ENCODE results near the gene ROM1. TPM values are rescaled to one million over a fixed set of nuclear protein-coding genes. Genes with fewer than 3 reads are reported as not detected.

The ROM1 gene
- total RNA-seq, 1 experiment from 2014 or later = 2.7 TPM

DNA sequence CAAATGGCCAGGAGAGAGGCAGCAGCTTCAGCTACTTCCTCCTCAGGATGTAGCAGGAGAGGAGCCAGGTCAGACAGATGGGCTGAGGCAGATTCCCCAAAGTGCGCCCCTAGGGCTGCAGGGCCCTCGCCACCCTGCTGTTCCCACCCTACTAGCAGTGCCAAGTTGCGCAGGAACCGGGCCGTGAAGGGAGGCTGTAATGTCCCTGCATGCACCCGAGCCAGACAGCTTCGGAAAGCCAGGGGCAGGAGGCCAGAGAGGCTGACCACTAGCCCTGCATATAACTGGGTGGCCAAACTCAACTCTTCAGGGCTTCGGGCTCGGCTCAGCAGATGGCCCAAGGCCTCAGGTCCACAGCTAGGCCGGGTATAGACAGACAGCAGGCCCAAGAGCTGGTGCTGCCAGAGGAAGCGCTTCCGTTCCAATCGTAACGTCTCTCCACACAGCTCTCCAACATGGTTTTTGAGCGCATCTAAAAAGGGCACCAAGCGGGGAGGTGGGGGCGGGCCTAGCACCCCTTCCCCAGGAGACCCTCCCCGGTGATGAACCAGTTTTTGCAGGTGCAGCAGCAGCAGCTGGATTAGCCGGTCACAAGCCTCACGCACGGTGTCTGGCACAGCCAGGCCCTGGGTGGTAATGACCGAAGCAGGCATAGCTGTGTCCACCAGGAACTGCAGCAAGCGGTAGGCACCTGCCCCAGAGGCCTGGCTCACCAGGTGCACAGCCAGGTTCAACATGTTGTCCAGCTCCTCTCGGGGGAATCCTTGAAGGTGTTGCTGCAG is 35.3 kb downstream of the ROM1 start:
- intact Hi-C loops (cut with micrococcal nuclease) = loop anchor here (5.0 kb wide), 1 partner anchor 36 kb away; the partner anchor contains the start of genes EML3 and ROM1
- DNase-seq (ENCODE audit: low read depth, low spot score) = no peak
- Histone ChIP-seq H3K27me3 (ENCODE audit: insufficient read depth, low read length) (no peaks in the 10 kb centered on the region), H4K20me1 (ENCODE audit: insufficient read depth) (no peaks in the 10 kb centered on the region), H3K79me2 (ENCODE audit: insufficient read depth, low read length) (peaks cover 63% of the 10 kb centered on the region), H2AFZ (ENCODE audit: low read depth, low read length, poor library complexity, severe bottlenecking) (no peak overlapping the region), H3K4me3 (replicated peaks in 1 of 2; ENCODE audit: low read depth in 1 of 2, low read length in 2 of 2) (no peak overlapping the region), H3K9me2 (ENCODE audit: insufficient read depth) (no peaks in the 10 kb centered on the region), H3K9me3 (ENCODE audit: control insufficient read depth in 1 of 2, insufficient read depth in 1 of 2, low read depth in 1 of 2, low read length in 2 of 2) (no peaks in the 10 kb centered on the region), H3K9ac (ENCODE audit: low read length) (no peak overlapping the region), H3K4me2 (ENCODE audit: low read length) (no peak overlapping the region), H3K36me3 (ENCODE audit: control insufficient read depth in 1 of 2, insufficient read depth in 2 of 2, low read length in 2 of 2) (peaks cover 10 to 16% of the 10 kb centered on the region in 2 experiments; a peak in 3 of 4 replicates), H3K27ac (ENCODE audit: low read depth, low read length) (no peak overlapping the region; the same call in 1 of the 2 replicates), H3K4me1 (ENCODE audit: control insufficient read depth in 1 of 2, insufficient read depth in 2 of 2, low read length in 2 of 2) (peaks cover 12 to 30% of the 10 kb centered on the region in 2 experiments)
- no peak for ATAC-seq
- CTCF ChIA-PET = interaction anchor here (1.6 kb wide), 1 partner anchor 224 kb away, joined by 4 read pairs; no protein-coding TSS in a partner anchor
- POLR2A ChIA-PET = interaction anchor here (0.8 to 14.1 kb wide), 2 partner anchors 17 to 193 kb away, joined by 3 to 195 read pairs; partner anchors contain the start of genes C11orf98 and CSKMT
- BruUV-seq (replicated peaks) = no TSS peak
- RAD21 ChIA-PET (ENCODE audit: low non-redundant PET in 1 of 2, low total read pairs in 2 of 2, uncharacterized antibody in 2 of 2, unreplicated experiment in 2 of 2) = no interaction called here
- no peak for TF ChIP-seq TCF7L2 (IDR thresholded peaks at IDR 0.05; ENCODE audit: borderline replicate concordance, extremely low read depth, insufficient read depth, insufficient read length)
- TF ChIP-seq, protein P1, sequence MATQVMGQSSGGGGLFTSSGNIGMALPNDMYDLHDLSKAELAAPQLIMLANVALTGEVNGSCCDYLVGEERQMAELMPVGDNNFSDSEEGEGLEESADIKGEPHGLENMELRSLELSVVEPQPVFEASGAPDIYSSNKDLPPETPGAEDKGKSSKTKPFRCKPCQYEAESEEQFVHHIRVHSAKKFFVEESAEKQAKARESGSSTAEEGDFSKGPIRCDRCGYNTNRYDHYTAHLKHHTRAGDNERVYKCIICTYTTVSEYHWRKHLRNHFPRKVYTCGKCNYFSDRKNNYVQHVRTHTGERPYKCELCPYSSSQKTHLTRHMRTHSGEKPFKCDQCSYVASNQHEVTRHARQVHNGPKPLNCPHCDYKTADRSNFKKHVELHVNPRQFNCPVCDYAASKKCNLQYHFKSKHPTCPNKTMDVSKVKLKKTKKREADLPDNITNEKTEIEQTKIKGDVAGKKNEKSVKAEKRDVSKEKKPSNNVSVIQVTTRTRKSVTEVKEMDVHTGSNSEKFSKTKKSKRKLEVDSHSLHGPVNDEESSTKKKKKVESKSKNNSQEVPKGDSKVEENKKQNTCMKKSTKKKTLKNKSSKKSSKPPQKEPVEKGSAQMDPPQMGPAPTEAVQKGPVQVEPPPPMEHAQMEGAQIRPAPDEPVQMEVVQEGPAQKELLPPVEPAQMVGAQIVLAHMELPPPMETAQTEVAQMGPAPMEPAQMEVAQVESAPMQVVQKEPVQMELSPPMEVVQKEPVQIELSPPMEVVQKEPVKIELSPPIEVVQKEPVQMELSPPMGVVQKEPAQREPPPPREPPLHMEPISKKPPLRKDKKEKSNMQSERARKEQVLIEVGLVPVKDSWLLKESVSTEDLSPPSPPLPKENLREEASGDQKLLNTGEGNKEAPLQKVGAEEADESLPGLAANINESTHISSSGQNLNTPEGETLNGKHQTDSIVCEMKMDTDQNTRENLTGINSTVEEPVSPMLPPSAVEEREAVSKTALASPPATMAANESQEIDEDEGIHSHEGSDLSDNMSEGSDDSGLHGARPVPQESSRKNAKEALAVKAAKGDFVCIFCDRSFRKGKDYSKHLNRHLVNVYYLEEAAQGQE (IDR thresholded peaks at IDR 0.05; ENCODE audit: low read depth) = no peak
- no peak for TF ChIP-seq SRF (IDR thresholded peaks at IDR 0.05; ENCODE audit: low read depth)
- TF ChIP-seq, protein P2, sequence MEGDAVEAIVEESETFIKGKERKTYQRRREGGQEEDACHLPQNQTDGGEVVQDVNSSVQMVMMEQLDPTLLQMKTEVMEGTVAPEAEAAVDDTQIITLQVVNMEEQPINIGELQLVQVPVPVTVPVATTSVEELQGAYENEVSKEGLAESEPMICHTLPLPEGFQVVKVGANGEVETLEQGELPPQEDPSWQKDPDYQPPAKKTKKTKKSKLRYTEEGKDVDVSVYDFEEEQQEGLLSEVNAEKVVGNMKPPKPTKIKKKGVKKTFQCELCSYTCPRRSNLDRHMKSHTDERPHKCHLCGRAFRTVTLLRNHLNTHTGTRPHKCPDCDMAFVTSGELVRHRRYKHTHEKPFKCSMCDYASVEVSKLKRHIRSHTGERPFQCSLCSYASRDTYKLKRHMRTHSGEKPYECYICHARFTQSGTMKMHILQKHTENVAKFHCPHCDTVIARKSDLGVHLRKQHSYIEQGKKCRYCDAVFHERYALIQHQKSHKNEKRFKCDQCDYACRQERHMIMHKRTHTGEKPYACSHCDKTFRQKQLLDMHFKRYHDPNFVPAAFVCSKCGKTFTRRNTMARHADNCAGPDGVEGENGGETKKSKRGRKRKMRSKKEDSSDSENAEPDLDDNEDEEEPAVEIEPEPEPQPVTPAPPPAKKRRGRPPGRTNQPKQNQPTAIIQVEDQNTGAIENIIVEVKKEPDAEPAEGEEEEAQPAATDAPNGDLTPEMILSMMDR (IDR thresholded peaks at IDR 0.05 in 2 of 3, conservative IDR thresholded peaks at IDR 0.05 in 1 of 3; ENCODE audit: borderline replicate concordance in 1 of 3, insufficient read depth in 1 of 3, low read depth in 2 of 3, low read length in 2 of 3) = no peak
- TF ChIP-seq RAD21 (IDR thresholded peaks at IDR 0.05; ENCODE audit: low read depth) = no peak
- TF ChIP-seq, protein P3, sequence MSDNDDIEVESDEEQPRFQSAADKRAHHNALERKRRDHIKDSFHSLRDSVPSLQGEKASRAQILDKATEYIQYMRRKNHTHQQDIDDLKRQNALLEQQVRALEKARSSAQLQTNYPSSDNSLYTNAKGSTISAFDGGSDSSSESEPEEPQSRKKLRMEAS (IDR thresholded peaks at IDR 0.05) = no peak
- no peak for TF ChIP-seq JUND (IDR thresholded peaks at IDR 0.05)
- TF ChIP-seq POLR2A (IDR thresholded peaks at IDR 0.05; ENCODE audit: borderline replicate concordance, extremely low read depth, insufficient read depth, insufficient read length) = no peak
- no peak for TF ChIP-seq EGR1 (IDR thresholded peaks at IDR 0.05; ENCODE audit: low read depth)
- TF ChIP-seq, protein P4, sequence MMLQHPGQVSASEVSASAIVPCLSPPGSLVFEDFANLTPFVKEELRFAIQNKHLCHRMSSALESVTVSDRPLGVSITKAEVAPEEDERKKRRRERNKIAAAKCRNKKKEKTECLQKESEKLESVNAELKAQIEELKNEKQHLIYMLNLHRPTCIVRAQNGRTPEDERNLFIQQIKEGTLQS (IDR thresholded peaks at IDR 0.05) = no peak
- no peak for TF ChIP-seq SP1 (IDR thresholded peaks at IDR 0.05; ENCODE audit: low read depth)
- no peak for TF ChIP-seq POLR2AphosphoS5 (IDR thresholded peaks at IDR 0.05; ENCODE audit: low read depth, low read length)
- no peak for TF ChIP-seq YY1 (IDR thresholded peaks at IDR 0.05; ENCODE audit: extremely low read depth, insufficient replicate concordance, low read depth, low read length)
- no peak for TF ChIP-seq ZNF274 (IDR thresholded peaks at IDR 0.05; ENCODE audit: low read depth, low read length)
- no peak for TF ChIP-seq ELF1 (IDR thresholded peaks at IDR 0.05; ENCODE audit: borderline replicate concordance, low read depth)
